NCI-H69 (cell line): Measurements from ENCODE around the gene PTPRN2.

Experiments used
- DNase-seq: peaks from one replicate; lab custom pipeline; 2025; lab: John Stamatoyannopoulos, UW

PTPRN2 gene

DNA sequence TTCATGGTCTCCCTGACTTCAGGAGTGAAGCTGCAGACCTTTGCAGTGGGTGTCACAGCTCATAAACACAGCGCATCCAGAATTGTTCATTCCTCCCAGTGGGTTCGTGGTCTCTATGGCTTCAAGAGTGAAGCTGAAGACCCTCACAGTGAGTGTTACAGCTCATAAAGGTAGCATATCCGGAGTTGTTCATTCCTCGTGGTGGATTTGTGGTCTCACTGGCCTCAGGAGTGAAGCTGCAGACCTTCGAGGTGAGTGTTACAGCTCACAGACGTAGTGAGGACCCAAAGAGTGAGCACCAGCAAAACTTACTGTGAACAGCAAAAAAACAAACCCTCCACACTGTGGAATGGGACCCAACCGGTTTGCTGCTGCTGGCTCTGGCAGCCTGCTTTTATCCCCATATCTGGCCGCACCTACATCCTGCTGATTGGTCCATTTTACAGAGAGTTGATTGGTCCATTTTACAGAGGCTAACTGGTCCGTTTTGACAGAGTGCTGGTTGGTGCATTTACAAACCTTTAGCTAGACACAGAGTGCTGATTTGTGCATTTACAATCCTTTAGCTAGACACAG lies 308.8 kb downstream of the PTPRN2 start:
- no peak for DNase-seq

DNA sequence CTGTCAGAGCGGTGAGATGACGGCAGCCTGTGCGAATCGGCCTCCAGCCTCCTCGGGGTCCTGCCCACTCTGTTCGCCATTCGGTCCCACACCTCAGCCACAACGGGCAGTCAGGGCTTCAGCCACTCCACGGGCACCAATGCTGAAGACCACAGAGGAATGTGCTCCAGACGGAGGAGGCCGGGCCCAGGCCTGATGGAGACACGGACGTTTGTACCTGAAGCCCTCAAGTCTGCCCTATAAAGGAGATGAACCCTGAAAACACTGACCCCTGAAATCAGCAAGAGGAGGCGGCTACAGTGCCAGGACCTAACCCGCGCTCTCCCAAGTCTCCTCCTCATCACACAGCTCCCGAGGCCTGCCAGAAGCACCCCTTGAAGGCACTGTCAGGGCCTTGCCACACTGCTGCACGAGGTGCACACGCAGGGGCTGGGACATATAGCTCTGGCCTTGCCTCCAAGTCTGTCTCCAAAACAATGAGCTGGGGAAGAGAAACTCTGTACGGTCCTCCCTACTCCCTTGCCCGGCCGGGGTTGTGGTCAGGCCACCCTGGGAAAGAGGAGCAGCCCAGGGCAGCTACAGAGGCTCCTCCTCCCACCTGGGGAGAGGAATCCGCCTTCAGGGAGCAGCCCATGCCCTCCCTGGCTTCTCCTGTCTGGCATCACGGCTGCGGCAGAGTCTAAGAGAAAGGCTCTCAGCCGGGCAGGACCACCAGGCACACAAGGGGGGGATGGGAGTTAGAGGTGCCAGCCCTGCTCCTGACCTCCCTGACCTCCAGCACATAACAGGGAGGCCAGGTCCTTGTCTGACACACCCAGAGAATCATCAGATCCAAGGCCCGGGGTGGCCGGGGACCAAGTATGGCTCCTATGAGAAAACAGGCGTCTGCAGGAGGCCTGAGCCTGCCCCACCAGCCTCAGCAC lies 310.1 kb downstream of the PTPRN2 start:
- DNase-seq, result no peak

DNA sequence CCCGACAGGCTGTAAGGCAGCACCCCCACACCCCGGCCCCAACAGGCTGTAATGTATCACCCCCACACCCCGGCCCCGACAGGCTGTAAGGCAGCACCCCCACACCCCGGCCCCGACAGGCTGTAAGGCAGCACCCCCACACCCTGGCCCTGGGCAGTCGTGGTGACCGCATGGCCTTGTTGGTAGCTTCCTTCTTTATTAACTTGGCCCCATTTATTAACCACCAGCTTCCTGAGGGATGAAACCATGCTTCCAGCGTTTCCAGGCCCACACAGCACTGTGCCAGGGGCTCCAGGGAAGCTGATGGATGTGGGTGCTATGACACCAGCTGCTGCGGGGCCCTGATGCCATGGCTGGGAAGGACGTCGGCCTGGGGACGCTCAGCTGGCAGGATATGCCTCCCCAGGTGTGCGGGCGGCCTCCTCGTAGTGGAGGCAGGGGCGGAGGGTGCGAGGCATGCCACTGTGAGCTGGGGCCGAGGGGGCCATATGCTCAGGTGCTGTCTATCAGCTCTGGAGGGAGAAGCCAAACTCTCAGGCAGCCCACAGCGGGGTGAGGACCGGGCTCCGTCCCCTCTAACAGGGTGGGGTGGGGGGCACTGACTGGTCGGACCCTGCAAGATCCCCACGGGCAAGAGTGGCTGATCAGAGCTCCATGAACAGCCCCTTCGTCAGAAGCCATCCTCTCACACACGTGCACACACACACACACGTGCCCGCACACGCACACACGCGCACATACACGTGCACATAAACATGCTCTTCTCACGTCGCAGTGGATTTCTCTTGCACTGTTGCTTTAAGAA lies 311.0 kb downstream of the PTPRN2 start:
- DNase-seq, result no peak

DNA sequence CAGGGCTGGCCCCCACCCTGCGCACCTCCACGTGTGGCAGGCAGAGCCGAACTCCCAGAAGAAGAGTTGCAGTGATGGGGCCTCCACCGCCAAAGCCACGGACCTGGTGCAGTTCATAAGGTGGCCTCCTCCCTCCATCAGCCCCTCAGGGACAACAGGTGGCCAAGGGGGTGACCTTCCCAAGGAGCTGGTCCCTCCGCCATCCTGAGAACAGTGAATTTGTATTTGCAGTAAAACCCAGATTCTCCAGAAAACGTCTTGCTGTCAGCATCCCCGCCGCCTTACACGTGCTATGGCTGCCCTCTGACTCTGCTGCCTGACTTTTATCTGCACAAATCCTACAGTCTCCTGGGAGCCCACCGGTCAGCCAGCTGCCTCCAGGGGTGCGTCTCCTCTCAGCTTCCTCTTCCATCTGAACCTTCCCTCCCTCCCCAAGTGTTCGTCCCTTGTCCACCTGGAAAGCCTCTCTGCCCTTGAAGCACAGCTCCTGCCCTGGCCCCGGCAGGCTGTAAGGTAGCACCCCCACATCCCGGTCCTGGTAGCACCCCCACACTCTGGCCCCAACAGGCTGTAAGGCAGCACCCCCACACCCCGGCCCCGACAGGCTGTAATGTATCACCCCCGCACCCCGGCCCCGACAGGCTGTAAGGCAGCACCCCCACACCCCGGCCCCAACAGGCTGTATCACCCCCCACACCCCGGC lies 311.8 kb downstream of the PTPRN2 start:
- DNase-seq, result no peak

DNA sequence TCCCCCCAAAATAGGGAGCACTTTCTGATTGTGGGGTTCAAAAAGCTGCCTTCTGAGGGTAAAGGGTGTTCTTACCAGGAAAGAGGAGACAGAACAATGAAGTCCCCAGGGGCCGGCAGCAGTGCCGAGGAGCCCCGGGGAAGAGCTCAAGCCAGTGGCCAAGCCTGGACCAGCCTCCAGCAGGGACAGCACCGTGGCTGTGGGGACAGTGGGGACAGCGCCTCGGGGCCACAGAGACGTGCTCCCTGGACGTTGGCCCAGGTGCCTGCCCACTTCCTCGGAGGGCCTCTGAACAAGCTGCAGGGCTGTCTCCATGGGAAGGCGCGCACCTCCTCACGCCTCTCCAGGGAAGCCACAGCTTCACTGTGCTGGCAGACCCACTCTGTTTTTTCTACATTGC lies 312.6 kb downstream of the PTPRN2 start:
- DNase-seq, result no peak

DNA sequence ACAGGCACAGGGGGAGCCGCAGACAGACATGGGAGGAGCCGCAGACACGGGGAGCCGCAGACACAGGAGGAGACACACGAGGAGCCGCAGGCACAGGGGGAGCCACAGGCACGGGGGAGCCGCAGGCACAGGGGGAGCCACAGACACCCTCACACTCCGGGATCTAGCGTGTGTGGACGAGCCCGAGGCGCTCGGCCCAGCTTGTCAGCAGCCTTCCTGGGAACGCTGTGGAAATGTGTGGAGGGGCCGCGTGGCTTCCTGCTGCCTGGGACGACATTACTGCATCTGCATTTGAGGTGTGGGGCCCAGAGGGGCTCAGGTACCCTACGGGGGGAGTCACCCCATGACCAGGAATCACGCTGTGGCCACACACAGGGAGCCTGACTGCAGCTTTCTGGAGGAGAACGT lies 313.2 kb downstream of the PTPRN2 start:
- DNase-seq, result peak; percentile 72

DNA sequence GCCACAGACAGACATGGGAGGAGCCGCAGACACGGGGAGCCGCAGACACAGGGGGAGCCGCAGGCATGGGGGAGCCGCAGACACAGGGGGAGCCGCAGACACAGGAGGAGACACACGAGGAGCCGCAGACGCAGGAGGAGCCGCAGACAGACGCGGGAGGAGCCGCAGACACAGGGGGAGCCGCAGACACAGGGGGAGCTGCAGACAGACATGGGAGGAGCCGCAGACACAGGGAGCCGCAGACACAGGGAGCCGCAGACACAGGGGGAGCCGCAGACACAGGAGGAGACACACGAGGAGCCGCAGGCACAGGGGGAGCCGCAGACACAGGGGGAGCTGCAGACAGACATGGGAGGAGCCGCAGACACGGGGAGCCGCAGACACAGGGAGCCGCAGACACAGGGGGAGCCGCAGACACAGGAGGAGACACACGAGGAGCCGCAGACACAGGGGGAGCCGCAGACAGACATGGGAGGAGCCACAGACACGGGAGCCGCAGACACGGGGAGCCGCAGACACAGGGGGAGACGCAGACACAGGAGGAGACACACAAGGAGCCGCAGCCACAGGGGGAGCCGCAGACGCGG lies 313.8 kb downstream of the PTPRN2 start:
- DNase-seq, result peak; percentile 87

DNA sequence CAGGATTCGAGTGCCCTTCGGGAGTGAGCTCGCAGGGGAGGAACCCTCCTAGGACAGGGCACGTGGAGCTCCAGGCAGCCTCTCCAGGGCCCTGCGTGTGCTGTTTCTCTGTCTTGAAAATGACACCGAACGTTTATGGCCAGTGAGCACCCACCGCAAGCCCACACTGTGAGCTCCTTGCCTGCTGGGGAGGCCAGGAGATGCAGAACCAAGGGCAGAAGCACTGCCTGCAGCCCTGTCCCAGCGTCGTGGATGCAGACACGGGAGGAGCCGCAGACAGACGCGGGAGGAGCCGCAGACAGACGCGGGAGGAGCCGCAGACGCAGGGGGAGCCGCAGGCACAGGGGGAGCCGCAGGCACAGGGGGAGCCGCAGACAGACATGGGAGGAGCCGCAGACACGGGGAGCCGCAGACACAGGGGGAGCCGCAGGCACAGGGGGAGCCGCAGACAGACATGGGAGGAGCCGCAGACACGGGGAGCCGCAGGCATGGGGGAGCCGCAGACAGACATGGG lies 314.4 kb downstream of the PTPRN2 start:
- peak; percentile 62 for DNase-seq

DNA sequence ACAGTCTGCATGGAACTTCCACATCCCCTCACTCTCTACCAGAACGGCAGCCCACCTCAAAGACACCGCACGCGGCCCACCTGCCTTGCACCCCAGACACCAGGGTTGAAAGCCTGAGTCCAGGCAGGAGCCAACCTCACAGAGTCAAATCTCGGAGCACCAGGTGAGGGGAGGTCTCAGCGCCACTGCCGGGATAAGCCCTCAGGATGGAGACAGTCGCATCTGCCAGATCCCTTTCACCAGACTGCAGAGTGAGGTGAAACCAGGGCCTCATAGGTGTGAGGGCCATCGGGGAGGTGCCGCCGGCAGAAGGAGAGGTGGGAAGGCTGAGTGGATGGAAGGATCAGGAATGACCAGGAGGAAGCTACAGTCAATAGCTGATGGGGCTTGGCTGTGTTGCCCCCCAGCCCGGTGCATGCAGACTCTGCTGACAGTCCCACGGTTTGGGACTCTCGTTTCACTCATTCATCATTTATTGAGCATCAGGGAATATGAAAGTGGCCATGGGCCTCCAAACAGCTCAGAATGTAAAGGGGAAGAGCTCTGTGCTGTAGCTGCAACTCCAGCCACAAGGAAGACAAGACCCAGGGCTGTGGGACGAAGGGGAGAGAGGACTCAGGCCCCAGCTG lies 315.0 kb downstream of the PTPRN2 start:
- DNase-seq, result no peak

DNA sequence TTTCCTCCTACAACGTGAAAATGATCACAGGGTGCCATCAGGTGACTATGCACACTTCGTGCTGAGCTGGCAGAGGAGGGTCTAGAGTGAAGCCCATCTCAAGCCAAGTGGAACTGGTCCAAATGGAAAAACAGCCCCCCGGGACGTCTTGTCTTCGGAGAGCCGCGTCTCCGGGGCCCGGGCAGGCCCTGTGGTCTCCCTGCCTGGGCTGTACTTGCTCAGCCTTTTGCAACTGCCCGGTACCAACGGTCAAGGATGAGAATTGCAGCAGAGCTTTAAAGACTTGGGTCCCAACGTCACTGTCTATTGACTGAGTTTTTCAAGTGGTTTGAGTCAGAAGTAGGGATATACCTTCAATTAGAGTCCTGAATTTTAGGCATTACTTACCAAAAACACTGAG lies 315.5 kb downstream of the PTPRN2 start:
- DNase-seq, result no peak

DNA sequence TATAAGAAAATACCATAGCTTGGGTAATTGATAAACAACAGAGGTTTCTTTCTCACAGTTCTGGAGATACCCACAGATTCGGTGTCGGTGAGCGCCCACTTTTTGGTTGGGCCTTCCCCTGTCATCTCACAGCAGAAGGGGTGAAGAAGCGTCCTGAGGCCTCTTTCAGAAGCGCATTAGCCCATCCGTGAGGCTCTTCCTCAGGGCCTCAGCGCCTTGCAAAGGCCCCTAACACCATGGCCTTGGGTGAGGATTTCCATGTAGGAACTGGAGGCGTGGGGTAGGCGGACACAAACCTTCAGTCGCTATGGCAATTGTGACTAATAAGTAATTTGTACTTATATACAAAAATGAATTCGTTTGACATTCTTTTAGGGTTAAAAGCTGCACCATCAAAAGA lies 316.0 kb downstream of the PTPRN2 start:
- no peak for DNase-seq

DNA sequence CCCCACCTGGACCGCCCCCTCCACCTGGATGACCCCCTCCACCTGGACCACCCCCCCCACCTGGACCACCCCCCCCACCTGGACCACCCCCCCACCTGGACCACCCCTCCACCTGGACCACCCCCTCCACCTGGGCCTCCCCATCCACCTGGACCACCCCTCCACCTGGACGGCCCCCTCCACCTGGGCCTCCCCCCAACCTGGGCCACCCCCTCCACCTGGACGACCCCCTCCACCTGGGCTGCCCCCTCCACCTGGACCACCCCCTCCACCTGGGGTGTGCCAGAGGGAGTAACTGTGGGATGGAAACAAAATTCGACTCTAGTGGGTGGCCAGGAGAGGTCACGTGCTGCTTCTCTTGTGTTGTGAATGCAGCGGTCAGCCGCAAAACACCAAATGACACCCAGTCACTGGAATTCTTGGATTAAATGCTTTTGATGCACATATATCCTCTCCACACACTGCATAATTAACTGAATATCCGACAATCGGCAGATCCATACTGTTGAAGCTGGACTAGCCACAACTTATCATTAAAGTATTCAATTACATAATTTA lies 316.7 kb downstream of the PTPRN2 start:
- DNase-seq, result no peak

DNA sequence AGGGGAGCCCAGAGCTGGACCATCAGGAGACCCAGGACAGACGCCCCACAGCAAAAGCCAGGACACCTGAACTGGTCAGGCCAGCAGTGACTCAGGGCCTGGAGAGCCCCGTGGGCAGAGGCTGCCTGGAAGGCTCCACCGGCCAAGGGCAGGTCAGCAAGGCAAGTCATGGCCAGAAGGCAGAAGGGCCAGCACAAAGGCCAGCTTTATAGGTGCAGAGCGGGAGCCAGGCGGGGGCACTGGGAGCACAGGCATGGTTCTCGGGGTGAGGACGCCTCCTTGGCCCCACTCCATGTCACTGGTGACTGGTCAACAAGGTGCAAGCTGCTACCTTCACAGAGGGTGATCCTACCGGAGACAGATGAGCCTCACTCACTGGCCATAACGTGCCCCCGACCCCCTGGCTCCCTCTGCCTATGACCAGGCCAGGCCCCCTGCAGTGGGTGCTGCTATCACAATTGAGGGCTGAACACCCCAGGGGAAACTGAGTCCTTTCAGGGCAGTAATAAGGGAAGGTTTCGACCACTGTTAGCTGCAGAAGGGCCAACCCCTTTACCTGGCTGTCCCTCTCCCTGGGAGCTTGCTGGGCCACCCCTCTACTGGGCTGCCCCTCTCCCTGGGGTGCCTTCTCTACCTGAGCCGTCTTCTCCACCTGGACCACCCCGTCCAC lies 317.4 kb downstream of the PTPRN2 start:
- no peak for DNase-seq

DNA sequence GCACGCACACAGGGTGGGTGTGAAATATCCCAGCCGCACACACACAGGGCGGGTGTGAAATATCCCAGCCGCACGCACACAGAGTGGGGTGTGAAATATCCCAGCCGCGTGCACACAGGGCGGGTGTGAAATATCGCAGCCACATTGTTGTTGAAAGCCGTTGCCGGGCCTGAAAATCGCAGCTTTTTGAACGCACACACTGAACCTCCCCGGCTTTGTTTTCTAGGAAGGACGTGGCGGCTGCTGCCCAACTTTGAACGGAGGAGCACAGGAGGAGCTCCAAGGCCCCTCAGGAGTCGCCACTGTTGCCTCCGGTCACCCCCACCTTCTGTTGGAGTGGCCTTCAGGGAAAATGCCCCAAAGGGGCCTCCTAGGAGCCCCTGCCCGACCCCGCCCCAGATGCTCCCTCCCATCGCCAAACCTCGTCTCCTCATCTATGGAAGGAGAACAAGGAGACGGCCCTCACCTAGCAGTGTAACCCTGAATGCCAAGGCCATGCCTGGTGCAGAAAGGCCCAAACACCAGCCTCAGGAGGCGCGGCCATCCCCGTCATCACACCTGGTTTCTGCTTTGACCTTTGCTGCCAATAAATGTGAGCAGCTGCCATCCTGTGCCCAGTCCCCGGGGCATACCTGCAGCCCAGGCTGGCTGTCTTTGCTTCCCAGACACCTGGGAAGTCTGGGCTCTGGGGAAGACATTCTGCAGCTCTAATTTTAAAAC lies 318.6 kb downstream of the PTPRN2 start:
- DNase-seq, result peak; percentile 71

DNA sequence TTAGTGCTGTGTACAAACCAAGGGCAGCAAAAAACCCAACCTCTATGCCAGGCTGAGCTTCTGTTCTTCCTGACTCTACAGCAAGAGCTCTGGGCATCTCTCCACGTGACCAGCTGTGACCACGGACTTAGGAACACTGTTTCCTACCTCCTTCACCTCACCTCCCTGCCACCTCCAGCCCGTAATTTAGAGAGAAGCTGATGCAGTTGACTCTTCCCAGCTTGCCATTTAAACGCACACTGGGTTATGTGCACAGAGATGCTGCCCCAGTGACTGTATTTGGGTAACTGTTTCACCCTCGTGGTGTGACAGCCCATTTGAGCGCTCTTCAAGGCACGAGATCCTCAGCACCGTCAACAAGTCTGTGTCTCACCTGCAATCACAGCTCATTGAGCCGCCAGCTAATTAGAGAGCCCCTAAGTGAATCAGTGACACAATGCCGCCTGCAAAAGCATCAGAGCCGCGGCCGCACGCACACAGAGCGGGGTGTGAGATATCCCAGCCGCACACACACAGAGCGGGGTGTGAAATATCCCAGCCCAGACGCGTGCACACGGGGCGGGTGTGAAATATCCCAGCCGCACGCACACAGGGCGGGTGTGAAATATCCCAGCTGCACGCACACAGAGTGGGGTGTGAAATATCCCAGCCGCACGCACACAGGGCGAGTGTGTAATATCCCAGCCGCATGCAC lies 319.7 kb downstream of the PTPRN2 start:
- no peak for DNase-seq

DNA sequence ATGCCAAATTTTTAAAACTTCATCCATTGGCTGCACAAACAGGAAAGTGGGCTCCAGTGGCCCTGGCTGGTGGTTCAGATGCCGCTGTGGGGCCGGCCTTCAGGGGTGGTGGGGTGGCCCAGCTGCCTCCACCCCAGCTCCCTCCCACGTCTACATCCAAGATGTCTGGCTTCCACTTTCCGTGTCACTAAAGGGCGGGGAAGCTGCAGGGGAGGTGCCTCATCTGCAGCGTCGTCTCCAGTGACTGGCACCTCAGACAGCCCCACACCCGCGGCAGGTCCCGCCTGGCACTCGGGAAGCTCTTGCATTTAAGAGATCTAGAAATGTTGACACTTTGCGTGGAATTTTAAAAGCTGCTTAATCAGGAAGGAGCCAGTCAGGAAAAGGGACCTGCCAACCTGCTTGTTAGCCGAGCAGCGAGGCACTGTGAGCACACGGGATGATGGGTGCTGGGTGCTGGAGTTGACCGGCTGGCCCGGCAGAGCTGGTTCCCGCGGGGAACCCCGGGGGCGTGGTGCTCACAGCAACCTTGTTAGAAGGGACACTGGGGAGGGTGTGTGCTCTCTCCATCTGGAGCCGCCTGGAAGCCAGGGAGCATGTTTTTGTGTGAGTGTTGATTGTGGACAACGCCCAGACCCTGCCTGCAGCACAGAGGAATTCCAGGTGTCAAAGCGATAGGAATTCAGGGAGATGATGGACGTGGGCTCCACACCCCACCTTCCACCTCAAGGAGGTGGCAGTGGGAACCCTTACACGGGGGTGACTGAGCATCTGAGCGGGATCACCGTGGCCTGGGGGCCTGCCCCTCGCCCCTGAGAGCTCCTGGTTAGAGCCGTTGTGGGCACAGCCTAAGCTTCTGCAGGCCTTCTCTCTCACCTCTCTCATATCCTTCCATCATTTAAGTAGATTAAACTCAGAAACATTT lies 320.5 kb downstream of the PTPRN2 start:
- DNase-seq, result no peak

DNA sequence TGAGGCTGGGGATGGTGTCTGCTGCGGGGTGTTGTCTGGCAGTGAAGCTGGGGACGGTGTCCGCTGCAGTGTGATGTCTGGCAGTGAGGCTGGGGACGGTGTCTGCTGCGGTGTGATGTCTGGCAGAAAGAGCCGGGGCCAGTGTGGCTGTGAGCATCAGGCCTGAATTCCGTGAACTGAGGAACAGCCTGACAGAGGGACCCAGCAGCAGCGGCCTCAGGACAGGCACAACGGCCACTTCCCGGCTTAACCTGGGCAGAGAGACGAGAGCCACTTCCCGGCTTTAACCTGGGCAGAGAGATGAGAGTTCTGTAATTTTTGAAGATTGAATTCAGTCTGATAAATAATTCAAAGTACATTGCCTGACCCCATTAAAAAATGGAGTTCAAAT lies 321.2 kb downstream of the PTPRN2 start:
- DNase-seq, result no peak

DNA sequence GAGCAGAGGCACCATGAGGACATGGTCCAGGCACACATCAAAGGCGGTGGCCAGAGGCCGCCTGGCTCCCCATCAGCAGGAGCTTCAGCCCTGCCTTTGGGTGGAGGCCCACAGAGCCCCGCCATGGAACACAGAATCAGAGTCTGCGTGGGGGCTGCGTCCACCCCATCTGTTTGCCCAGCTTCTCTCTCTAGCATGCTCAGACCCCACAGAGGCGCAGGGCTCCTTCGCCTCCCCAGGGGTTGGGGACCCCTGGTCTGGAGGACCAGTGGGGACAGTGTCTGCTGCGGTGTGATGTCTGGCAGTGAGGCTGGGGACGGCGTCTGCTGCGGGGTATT lies 321.9 kb downstream of the PTPRN2 start:
- no peak for DNase-seq
